ENCODE results near the gene HDAC10. TPM values are rescaled to one million over a fixed set of nuclear protein-coding genes. Genes with fewer than 3 reads are reported as not detected.
A peak's percentile ranks its signal among the peaks of the same experiment; 100 is the strongest.

HDAC10 gene
- total RNA-seq, 6 donors from 2014 or later: 33.0 to 202 (median 53.1) TPM

DNA sequence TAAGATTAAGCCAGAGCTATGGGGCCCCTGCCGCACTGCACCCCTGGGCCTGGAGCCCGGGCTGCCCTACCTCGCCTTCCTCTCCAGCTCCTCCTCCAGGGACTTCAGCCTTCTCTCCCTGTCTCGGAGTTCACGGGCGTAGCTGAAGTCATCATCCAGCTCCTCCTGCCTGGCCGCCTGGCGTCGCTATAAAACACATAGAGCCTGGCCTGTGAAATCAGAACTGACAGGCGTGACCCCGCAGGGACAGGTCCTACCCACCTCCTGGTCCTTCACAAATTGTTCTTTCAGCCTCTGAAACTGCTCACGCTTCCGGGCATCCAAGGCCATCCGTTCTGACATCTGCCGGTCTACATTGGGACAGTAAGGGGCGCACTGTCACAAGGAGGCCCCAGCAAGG, 27.0 kb downstream of the HDAC10 start:
- Histone ChIP-seq H3K9me3 (no peaks in the 10 kb centered on the region), H3K27me3 (no peaks in the 10 kb centered on the region), H3K27ac (no peak overlapping the region), H3K4me3 (no peak overlapping the region), H3K36me3 (peaks cover 25 to 97% (median 75%) of the 10 kb centered on the region in 4 donors), H3K4me1 (peaks cover 0 to 4% (median 2%) of the 10 kb centered on the region in 4 donors)
- TF ChIP-seq POLR2AphosphoS5 (IDR thresholded peaks at IDR 0.05) (no peak), POLR2A (IDR thresholded peaks at IDR 0.05) (no peak)
- ATAC-seq (ENCODE audit: low FRiP score in 2 of 2) (no peak), DNase-seq (peak in 1 of 2 donors; percentile 41)
- 90 to 94% methylated on average over 13 to 16 of the region's 16 CpGs for WGBS, 2 donors

DNA sequence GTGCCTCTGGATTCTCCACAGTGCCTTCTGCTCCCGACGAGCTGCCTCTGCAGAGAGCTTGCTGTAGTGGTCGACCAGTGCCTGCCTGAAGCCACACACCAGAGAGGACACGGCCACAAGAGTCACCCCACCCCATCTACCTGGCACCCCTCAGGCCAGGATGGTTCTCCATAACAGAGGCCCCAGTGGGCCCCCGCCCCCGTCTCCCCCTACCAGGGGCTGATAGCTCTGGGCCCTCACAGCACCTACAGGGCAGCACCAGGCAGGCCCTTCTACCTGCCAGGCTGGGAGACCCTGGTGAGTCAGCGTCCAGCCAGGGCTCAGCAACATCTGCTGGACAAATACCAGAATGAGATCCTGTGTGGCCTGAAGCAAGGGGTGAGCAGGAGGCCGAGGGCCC, 28.6 kb downstream of the HDAC10 start:
- H3K36me3 ChIP-seq: peaks cover 32 to 100% (median 83%) of the 10 kb centered on the region in 4 donors
- no peak for TF ChIP-seq POLR2AphosphoS5 (IDR thresholded peaks at IDR 0.05)
- TF ChIP-seq POLR2A (IDR thresholded peaks at IDR 0.05): no peak
- TF ChIP-seq, protein P1, sequence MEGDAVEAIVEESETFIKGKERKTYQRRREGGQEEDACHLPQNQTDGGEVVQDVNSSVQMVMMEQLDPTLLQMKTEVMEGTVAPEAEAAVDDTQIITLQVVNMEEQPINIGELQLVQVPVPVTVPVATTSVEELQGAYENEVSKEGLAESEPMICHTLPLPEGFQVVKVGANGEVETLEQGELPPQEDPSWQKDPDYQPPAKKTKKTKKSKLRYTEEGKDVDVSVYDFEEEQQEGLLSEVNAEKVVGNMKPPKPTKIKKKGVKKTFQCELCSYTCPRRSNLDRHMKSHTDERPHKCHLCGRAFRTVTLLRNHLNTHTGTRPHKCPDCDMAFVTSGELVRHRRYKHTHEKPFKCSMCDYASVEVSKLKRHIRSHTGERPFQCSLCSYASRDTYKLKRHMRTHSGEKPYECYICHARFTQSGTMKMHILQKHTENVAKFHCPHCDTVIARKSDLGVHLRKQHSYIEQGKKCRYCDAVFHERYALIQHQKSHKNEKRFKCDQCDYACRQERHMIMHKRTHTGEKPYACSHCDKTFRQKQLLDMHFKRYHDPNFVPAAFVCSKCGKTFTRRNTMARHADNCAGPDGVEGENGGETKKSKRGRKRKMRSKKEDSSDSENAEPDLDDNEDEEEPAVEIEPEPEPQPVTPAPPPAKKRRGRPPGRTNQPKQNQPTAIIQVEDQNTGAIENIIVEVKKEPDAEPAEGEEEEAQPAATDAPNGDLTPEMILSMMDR (IDR thresholded peaks at IDR 0.05): no peak
- no peak for TF ChIP-seq EP300 (IDR thresholded peaks at IDR 0.05)
- H3K27me3 ChIP-seq: no peaks in the 10 kb centered on the region
- ATAC-seq (ENCODE audit: low FRiP score in 2 of 2): no peak
- no peaks in the 10 kb centered on the region for H3K9me3 ChIP-seq
- H3K27ac ChIP-seq: no peak overlapping the region
- peaks cover 0 to 4% (median 2%) of the 10 kb centered on the region in 4 donors for H3K4me1 ChIP-seq
- DNase-seq: peak; percentile 14 to 69
- H3K4me3 ChIP-seq: no peak overlapping the region
- 93% methylated on average over 4 to 8 of the region's 8 CpGs for WGBS, 2 donors

DNA sequence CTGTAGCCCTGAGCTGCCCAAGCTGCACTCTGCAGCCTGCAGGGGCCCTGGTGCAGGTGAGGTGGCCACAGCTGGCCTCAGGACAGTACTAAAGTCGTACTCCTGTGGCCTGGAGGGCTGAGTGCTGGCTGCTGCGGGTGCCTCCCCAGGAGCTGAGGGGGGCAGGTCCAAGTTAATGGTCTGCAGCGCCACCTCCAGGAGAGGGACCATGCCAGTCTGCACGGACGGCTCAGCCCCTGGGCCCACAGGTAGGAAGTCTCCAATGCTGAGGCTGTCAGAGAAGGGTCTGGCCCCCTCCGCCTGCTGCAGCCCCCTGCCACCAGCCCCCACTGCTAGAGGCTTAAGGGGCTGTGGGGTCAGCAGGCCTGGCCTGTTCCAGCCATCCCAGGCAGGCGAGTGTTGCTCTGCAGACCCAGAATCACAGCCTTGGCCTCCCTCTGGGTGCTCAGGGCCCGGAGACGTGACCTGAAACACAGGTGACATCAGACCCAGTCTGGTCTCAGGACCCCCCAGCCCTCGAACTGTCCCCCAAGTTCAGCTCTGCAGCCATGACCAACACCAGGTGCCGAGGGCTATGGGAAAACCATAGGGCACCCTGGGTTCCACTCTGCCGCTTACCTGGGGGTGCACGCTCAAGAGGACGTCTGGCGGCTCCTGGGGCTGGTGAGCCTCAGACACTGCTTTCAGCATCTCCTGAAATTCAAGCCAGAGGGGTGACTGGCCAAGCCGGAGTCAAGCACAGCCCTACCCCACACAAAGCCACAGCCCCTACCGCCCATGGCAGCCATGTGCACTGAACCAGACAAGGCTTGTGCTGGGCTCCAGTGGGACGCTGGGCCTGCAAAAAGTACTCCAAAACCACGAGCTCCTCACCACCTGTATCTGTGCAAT, 29.4 kb downstream of the HDAC10 start:
- 90 to 94% methylated on average over 2 to 18 of the region's 19 CpGs for WGBS, 2 donors
- peak; percentile 20 to 62 for DNase-seq
- ATAC-seq (ENCODE audit: low FRiP score in 2 of 2): no peak
- Histone ChIP-seq H3K4me1 (peaks cover 0 to 4% (median 2%) of the 10 kb centered on the region in 4 donors), H3K36me3 (peaks cover 41 to 100% (median 86%) of the 10 kb centered on the region in 4 donors), H3K27me3 (no peaks in the 10 kb centered on the region), H3K4me3 (no peak overlapping the region), H3K9me3 (no peaks in the 10 kb centered on the region), H3K27ac (no peak overlapping the region)
- TF ChIP-seq EP300 (IDR thresholded peaks at IDR 0.05) (no peak), POLR2AphosphoS5 (IDR thresholded peaks at IDR 0.05) (no peak), POLR2A (IDR thresholded peaks at IDR 0.05) (no peak)
- TF ChIP-seq, protein P1 (IDR thresholded peaks at IDR 0.05): no peak

- DNase-seq (peak; percentile 20 to 56), ATAC-seq (ENCODE audit: low FRiP score in 2 of 2) (no peak)
- peaks cover 44 to 100% (median 86%) of the 10 kb centered on the region in 4 donors for H3K36me3 ChIP-seq
- 90 to 95% methylated on average over 14 to 45 of the region's 45 CpGs for WGBS, 2 donors
- no peak for TF ChIP-seq POLR2AphosphoS5 (IDR thresholded peaks at IDR 0.05)
- TF ChIP-seq, protein P1 (IDR thresholded peaks at IDR 0.05): no peak
- TF ChIP-seq EP300 (IDR thresholded peaks at IDR 0.05): no peak
- no peak for TF ChIP-seq POLR2A (IDR thresholded peaks at IDR 0.05)
- H3K4me1 ChIP-seq: peaks cover 0 to 4% (median 2%) of the 10 kb centered on the region in 4 donors
- no peaks in the 10 kb centered on the region for H3K27me3 ChIP-seq
- H3K27ac ChIP-seq: no peak overlapping the region
- H3K4me3 ChIP-seq: no peak overlapping the region
- H3K9me3 ChIP-seq: no peaks in the 10 kb centered on the region
Measured at GRCh38 chr22:50220603-50221409, 30.3 kb downstream of the HDAC10 start.
